Measurements from ENCODE around the gene CDC73.

GRCh38 chr1:193141804-193142203 is 20.0 kb downstream of the CDC73 start:
- TF ChIP-seq, protein P1, sequence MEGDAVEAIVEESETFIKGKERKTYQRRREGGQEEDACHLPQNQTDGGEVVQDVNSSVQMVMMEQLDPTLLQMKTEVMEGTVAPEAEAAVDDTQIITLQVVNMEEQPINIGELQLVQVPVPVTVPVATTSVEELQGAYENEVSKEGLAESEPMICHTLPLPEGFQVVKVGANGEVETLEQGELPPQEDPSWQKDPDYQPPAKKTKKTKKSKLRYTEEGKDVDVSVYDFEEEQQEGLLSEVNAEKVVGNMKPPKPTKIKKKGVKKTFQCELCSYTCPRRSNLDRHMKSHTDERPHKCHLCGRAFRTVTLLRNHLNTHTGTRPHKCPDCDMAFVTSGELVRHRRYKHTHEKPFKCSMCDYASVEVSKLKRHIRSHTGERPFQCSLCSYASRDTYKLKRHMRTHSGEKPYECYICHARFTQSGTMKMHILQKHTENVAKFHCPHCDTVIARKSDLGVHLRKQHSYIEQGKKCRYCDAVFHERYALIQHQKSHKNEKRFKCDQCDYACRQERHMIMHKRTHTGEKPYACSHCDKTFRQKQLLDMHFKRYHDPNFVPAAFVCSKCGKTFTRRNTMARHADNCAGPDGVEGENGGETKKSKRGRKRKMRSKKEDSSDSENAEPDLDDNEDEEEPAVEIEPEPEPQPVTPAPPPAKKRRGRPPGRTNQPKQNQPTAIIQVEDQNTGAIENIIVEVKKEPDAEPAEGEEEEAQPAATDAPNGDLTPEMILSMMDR (IDR thresholded peaks at IDR 0.05; ENCODE audit: low read depth, low read length, poor library complexity, severe bottlenecking) = no peak
- TF ChIP-seq EZH2phosphoT487 (IDR thresholded peaks at IDR 0.05; ENCODE audit: borderline replicate concordance, low read length) = no peak
